CD8-positive, alpha-beta memory T cell (primary cell): ENCODE measurements around the gene SAMD4B. TPM values are rescaled to one million over a fixed set of nuclear protein-coding genes. Genes with fewer than 3 reads are reported as not detected.

ENCODE experiments used
- polyA plus RNA-seq: library from polyadenylated mRNA; unstranded; fragments of 300-500 nt; fragmentation: Illumina TruSeq; gene quantifications from one replicate; pipeline ENCODE4 v1.2.3, GENCODE V29; 2021
- total RNA-seq, 2 experiments: library from RNA; stranded (reverse); gene quantifications; one replicate each; pipeline ENCODE4 v1.2.3, GENCODE V29; 2021

The SAMD4B gene
- total and polyA plus RNA-seq, 3 experiments from 2014 or later = 18.7 to 55.6 (median 54.3) TPM

Other genes with a start within 250 kb of the SAMD4B start
- 10 to 100 TPM; 21.3 to 21.8 TPM for gene PAK4, start 216.6 kb upstream of the SAMD4B start, total RNA-seq
- gene PAK4, start 216.6 kb upstream of the SAMD4B start, polyA plus RNA-seq = 1.8 TPM
- gene NCCRP1, start 145.5 kb upstream of the SAMD4B start, total RNA-seq = not detected
- not detected for gene NCCRP1, start 145.5 kb upstream of the SAMD4B start, polyA plus RNA-seq
- not detected for gene SYCN, start 138.2 kb upstream of the SAMD4B start, total RNA-seq
- gene SYCN, start 138.2 kb upstream of the SAMD4B start, polyA plus RNA-seq = not detected
- gene IFNL3, start 97.4 kb upstream of the SAMD4B start, total RNA-seq = not detected
- gene IFNL3, start 97.4 kb upstream of the SAMD4B start, polyA plus RNA-seq = not detected
- under 1 TPM in 1 of 2 experiments, not detected in 1; 0.31 TPM for gene IFNL4, start 93.6 kb upstream of the SAMD4B start, total RNA-seq
- not detected for gene IFNL4, start 93.6 kb upstream of the SAMD4B start, polyA plus RNA-seq
- not detected for gene IFNL2, start 74.0 kb upstream of the SAMD4B start, total RNA-seq
- not detected for gene IFNL2, start 74.0 kb upstream of the SAMD4B start, polyA plus RNA-seq
- not detected for gene IFNL1, start 46.0 kb upstream of the SAMD4B start, total RNA-seq
- 4.6 TPM for gene IFNL1, start 46.0 kb upstream of the SAMD4B start, polyA plus RNA-seq
- 1 to 10 TPM; 4.3 to 4.9 TPM for gene LRFN1, start 21.6 kb upstream of the SAMD4B start, total RNA-seq
- 6.7 TPM for gene LRFN1, start 21.6 kb upstream of the SAMD4B start, polyA plus RNA-seq
- 100 to 1,000 TPM; 246 to 247 TPM for gene GMFG, start 6.4 kb upstream of the SAMD4B start, total RNA-seq
- gene GMFG, start 6.4 kb upstream of the SAMD4B start, polyA plus RNA-seq = 1,052 TPM
- gene PAF1, start 48.7 kb downstream of the SAMD4B start, total RNA-seq = 10 to 100 TPM; 44.6 to 46.9 TPM
- gene PAF1, start 48.7 kb downstream of the SAMD4B start, polyA plus RNA-seq = 50.2 TPM
- 10 to 100 TPM; 39.3 to 39.6 TPM for gene MED29, start 49.0 kb downstream of the SAMD4B start, total RNA-seq
- 56.8 TPM for gene MED29, start 49.0 kb downstream of the SAMD4B start, polyA plus RNA-seq
- gene ZFP36, start 64.4 kb downstream of the SAMD4B start, total RNA-seq = 10 to 100 TPM; 32.8 to 36.4 TPM
- gene ZFP36, start 64.4 kb downstream of the SAMD4B start, polyA plus RNA-seq = 355 TPM
- gene PLEKHG2, start 70.2 kb downstream of the SAMD4B start, total RNA-seq = 10 to 100 TPM; 35.2 to 36.4 TPM
- gene PLEKHG2, start 70.2 kb downstream of the SAMD4B start, polyA plus RNA-seq = 4.0 TPM
- 1,000 to 10,000 TPM; 2,654 to 2,668 TPM for gene RPS16, start 93.5 kb downstream of the SAMD4B start, total RNA-seq
- 1,795 TPM for gene RPS16, start 93.5 kb downstream of the SAMD4B start, polyA plus RNA-seq
- gene SUPT5H, start 103.2 kb downstream of the SAMD4B start, total RNA-seq = 100 to 1,000 TPM; 190 to 196 TPM
- gene SUPT5H, start 103.2 kb downstream of the SAMD4B start, polyA plus RNA-seq = 115 TPM
- gene TIMM50, start 138.4 kb downstream of the SAMD4B start, total RNA-seq = 100 to 1,000 TPM; 131 to 137 TPM
- 47.3 TPM for gene TIMM50, start 138.4 kb downstream of the SAMD4B start, polyA plus RNA-seq
- 1 to 10 TPM in 1 of 2 experiments, under 1 TPM in 1; 0.92 to 1.4 TPM for gene DLL3, start 156.5 kb downstream of the SAMD4B start, total RNA-seq
- gene DLL3, start 156.5 kb downstream of the SAMD4B start, polyA plus RNA-seq = 0.25 TPM
- gene SELENOV, start 172.7 kb downstream of the SAMD4B start, total RNA-seq = not detected
- gene SELENOV, start 172.7 kb downstream of the SAMD4B start, polyA plus RNA-seq = not detected
- 1 to 10 TPM; 3.4 to 3.7 TPM for gene EID2B, start 190.4 kb downstream of the SAMD4B start, total RNA-seq
- gene EID2B, start 190.4 kb downstream of the SAMD4B start, polyA plus RNA-seq = 8.5 TPM
- 10 to 100 TPM; 14.0 to 15.4 TPM for gene EID2, start 197.7 kb downstream of the SAMD4B start, total RNA-seq
- gene EID2, start 197.7 kb downstream of the SAMD4B start, polyA plus RNA-seq = 29.2 TPM